Muscle of leg (tissue), 11 donors: ENCODE data around the gene RAB11FIP3. TPM values are rescaled to one million over a fixed set of nuclear protein-coding genes. Genes with fewer than 3 reads are reported as not detected.
A peak's percentile ranks its signal among the peaks of the same experiment; 100 is the strongest.

Experiments
- DNase-seq: peaks from one replicate; pipeline ENCODE4 v3.0.0; 2013
- H3K27ac ChIP-seq: one replicate; pipeline ENCODE4 v1.5.1; 2013; ENCODE audit warnings: mild to moderate bottlenecking, low read length, control low read depth
- H3K27me3 ChIP-seq: one replicate; pipeline ENCODE4 v1.6.1; 2013; ENCODE audit warnings: low read length; ENCODE audit not compliant: control insufficient read depth, insufficient read depth
- H3K36me3 ChIP-seq: one replicate; pipeline ENCODE4 v1.6.1; 2013; ENCODE audit warnings: low read length; ENCODE audit not compliant: control insufficient read depth, insufficient read depth
- H3K4me1 ChIP-seq: one replicate; pipeline ENCODE4 v1.6.1; 2013; ENCODE audit warnings: low read length; ENCODE audit not compliant: control insufficient read depth, insufficient read depth
- H3K4me3 ChIP-seq: one replicate; pipeline ENCODE4 v1.5.1; 2013; ENCODE audit warnings: low read length, control low read depth
- H3K9me3 ChIP-seq: replicated peaks from 2 replicates; pipeline ENCODE4 v1.6.1; 2013; ENCODE audit warnings: low read depth, low read length; ENCODE audit not compliant: control insufficient read depth
- WGBS: methylation state at CpG from one replicate; pipeline ENCODE4 v1.1.5; 2013; ENCODE audit warnings: missing lambda C conversion rate; ENCODE audit not compliant: insufficient coverage; 5-methylcytosine and 5-hydroxymethylcytosine counted together
- polyA plus RNA-seq, 8 donors: library from polyadenylated mRNA; unstranded; fragments of 120-200 nt; gene quantifications; one replicate each; pipeline versions ENCODE4 v1.2.1 to v1.2.3, GENCODE V29; 2013; ENCODE audit warnings: inconsistent platforms in 1 of 8, low replicate concordance in 1 of 8; ENCODE audit not compliant: insufficient read length in 8 of 8, insufficient read depth in 1 of 8
- total RNA-seq: library from RNA; stranded (reverse); fragments of 120-200 nt; gene quantifications from one replicate; pipeline ENCODE4 v1.2.4, GENCODE V29; 2013

RAB11FIP3 gene
- total and polyA plus RNA-seq, 9 donors: 13.9 to 35.8 (median 28.0) TPM

DNA sequence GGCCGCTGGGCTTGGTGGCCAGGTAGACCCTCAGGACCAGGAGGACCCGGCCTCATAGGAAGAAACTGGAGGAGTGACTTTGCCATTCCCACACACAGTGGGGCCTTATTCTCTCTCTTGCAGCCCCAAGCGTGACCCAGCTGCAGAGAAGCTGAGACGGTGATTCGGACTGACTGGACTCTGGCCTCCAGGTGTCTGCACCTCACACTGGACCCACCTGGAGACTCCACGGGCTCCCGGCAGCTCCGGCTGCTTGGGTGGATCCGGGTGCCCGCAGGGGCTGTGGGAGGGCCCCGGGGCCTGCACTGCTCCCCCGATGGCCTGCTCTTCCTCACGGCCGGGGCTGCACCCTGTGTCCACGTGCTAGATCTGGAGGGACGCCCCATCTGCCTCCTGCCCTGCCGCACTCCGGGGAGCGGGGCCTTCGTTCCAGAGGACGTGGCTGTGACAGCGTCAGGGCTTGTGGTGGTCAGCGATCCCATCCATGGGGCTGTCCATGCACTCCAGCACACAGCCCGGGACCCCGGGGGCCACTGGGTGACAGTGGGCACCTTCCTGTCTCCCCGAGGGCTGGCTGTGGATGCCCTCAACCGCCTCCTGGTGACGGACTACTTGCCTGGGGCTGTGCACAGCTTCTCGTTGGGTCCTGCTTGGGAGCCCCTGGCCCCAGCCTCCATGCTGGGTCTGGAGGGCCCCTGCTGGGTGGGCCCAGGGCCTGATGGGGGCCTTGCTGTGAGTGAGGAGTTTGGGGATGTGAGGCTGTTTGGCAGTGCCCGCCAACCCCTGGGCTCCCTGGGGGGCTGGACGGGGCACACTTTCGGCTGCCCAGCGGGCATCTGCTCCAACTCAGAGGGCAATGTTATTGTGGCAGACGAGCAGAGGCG is 142.2 kb downstream of the RAB11FIP3 start:
- Histone ChIP-seq H3K4me1 (peaks cover 54% of the 10 kb centered on the region), H3K27ac (peak overlapping the region; percentile 72)

DNA sequence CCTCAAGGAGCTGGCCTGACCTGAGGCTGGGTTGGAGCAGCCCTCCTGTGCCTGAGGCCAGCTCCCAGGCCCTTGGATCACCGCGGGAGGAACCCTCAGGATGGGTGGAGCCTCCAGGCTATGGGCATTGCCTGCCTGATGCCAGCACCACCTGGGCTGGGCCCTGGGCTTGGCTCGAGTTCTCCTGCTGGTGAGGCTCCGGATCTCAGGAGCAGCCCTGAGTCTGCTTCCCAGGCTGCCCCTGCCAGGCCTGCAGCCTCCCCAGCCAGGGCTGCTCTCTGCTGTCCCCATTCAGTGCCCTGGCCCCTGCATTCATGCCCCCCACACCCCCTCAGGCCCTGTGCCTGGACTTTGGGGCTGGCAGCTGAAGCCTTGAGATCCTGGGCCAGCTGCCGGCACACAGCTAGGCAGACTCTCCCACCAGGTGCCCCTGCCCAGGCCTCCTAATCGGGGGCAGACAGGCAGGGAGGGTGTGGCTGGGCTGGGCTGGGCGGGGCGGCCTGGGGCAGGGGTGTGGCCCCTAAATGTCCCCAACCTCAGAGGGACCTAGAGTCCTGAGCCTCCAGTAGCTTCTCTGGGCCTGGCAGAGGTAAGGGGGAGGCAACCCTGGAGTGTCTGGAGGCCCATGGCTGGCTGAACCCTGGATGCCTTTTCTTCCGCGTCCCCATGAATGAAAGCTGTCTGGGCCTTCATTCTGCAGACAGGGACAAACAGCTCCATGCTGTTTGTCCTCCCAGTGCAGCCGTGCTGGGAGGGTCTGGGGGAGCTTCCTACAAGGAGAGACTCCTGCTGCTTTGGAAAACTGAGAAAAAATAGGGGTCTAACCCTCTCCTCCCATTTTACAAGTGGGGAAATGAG is 143.2 kb downstream of the RAB11FIP3 start:
- Histone ChIP-seq H3K4me3 (peak overlapping the region; percentile 58), H3K4me1 (peaks cover 54% of the 10 kb centered on the region), H3K27ac (peak overlapping the region; percentile 82), H3K36me3 (peaks cover 2% of the 10 kb centered on the region), H3K27me3 (peaks cover 1% of the 10 kb centered on the region), H3K9me3 (no peaks in the 10 kb centered on the region)
- 67% methylated on average over 7 of the region's 11 CpGs for WGBS
- DNase-seq: no peak

More for the DNA sequence above, 142.2 kb downstream of the RAB11FIP3 start:
- peaks cover 10% of the 10 kb centered on the region for H3K27me3 ChIP-seq
- WGBS: 88% methylated on average over 33 of the region's 35 CpGs
- no peak for DNase-seq
- H3K9me3 ChIP-seq: no peaks in the 10 kb centered on the region
- H3K36me3 ChIP-seq: no peaks in the 10 kb centered on the region
- peak overlapping the region; percentile 32 for H3K4me3 ChIP-seq

- H3K4me1 ChIP-seq: peaks cover 54% of the 10 kb centered on the region
- DNase-seq: peak; percentile 77
- under 1% methylated on average over 81 of the region's 87 CpGs for WGBS
Measured at GRCh38 chr16:569445-570254, 144.2 kb downstream of the RAB11FIP3 start, which contains the start of gene PIGQ. PIGQ (plus strand) TSS chr16:569968; CDS start chr16:574075, 4,107 bp downstream.

More at GRCh38 chr16:569445-570254, 144.2 kb downstream of the RAB11FIP3 start, which contains the start of gene PIGQ:
- H3K27me3 ChIP-seq: no peaks in the 10 kb centered on the region
- H3K4me3 ChIP-seq: peak within 1 kb of the TSS; percentile 58
- H3K9me3 ChIP-seq: no peaks in the 10 kb centered on the region
- peak within 1 kb of the TSS; percentile 82 for H3K27ac ChIP-seq
- H3K36me3 ChIP-seq: peaks cover 10% of the 10 kb centered on the region

Other genes with a start within 250 kb of the RAB11FIP3 start
- 387 TPM for gene HBA1, start 249.0 kb upstream of the RAB11FIP3 start, total RNA-seq
- 1,000 to 10,000 TPM; 1,237 to 7,147 (median 3,734) TPM for gene HBA1, start 249.0 kb upstream of the RAB11FIP3 start, polyA plus RNA-seq
- 2.5 TPM for gene HBQ1, start 245.2 kb upstream of the RAB11FIP3 start, total RNA-seq
- gene HBQ1, start 245.2 kb upstream of the RAB11FIP3 start, polyA plus RNA-seq: 1 to 10 TPM in 6 of 8 donors, under 1 TPM in 2; 0.85 to 3.2 (median 1.9) TPM
- 67.3 TPM for gene LUC7L, start 196.2 kb upstream of the RAB11FIP3 start, total RNA-seq
- 10 to 100 TPM; 59.1 to 89.4 (median 69.7) TPM for gene LUC7L, start 196.2 kb upstream of the RAB11FIP3 start, polyA plus RNA-seq
- gene FAM234A, start 190.8 kb upstream of the RAB11FIP3 start, total RNA-seq: 26.9 TPM
- 10 to 100 TPM; 38.1 to 49.5 (median 44.6) TPM for gene FAM234A, start 190.8 kb upstream of the RAB11FIP3 start, polyA plus RNA-seq
- 1.2 TPM for gene RGS11, start 149.7 kb upstream of the RAB11FIP3 start, total RNA-seq
- 1 to 10 TPM in 6 of 8 donors, under 1 TPM in 2; 0.92 to 3.1 (median 1.6) TPM for gene RGS11, start 149.7 kb upstream of the RAB11FIP3 start, polyA plus RNA-seq
- 1.0 TPM for gene ARHGDIG, start 145.1 kb upstream of the RAB11FIP3 start, total RNA-seq
- gene ARHGDIG, start 145.1 kb upstream of the RAB11FIP3 start, polyA plus RNA-seq: 1 to 10 TPM in 2 of 8 donors, under 1 TPM in 6; 0.30 to 2.4 (median 0.63) TPM
- 0.84 TPM for gene PDIA2, start 142.5 kb upstream of the RAB11FIP3 start, total RNA-seq
- 1 to 10 TPM in 1 of 8 donors, under 1 TPM in 7; 0.46 to 1.8 (median 0.60) TPM for gene PDIA2, start 142.5 kb upstream of the RAB11FIP3 start, polyA plus RNA-seq
- gene AXIN1, start 72.9 kb upstream of the RAB11FIP3 start, total RNA-seq: 14.5 TPM
- 10 to 100 TPM; 11.5 to 19.2 (median 14.2) TPM for gene AXIN1, start 72.9 kb upstream of the RAB11FIP3 start, polyA plus RNA-seq
- gene MRPL28, start 55.1 kb upstream of the RAB11FIP3 start, total RNA-seq: 46.1 TPM
- 10 to 100 TPM; 48.4 to 52.6 (median 50.0) TPM for gene MRPL28, start 55.1 kb upstream of the RAB11FIP3 start, polyA plus RNA-seq
- gene PGAP6, start 43.7 kb upstream of the RAB11FIP3 start, total RNA-seq: 16.3 TPM
- gene PGAP6, start 43.7 kb upstream of the RAB11FIP3 start, polyA plus RNA-seq: 10 to 100 TPM; 23.3 to 38.2 (median 29.3) TPM
- gene NME4, start 28.4 kb upstream of the RAB11FIP3 start, total RNA-seq: 53.5 TPM
- gene NME4, start 28.4 kb upstream of the RAB11FIP3 start, polyA plus RNA-seq: 100 to 1,000 TPM in 3 of 8 donors, 10 to 100 TPM in 5; 70.9 to 115 (median 97.2) TPM
- gene DECR2, start 23.8 kb upstream of the RAB11FIP3 start, total RNA-seq: 8.4 TPM
- 10 to 100 TPM in 7 of 8 donors, 1 to 10 TPM in 1; 8.8 to 20.6 (median 13.4) TPM for gene DECR2, start 23.8 kb upstream of the RAB11FIP3 start, polyA plus RNA-seq
- 17.2 TPM for gene CAPN15, start 102.1 kb downstream of the RAB11FIP3 start, total RNA-seq
- gene CAPN15, start 102.1 kb downstream of the RAB11FIP3 start, polyA plus RNA-seq: 10 to 100 TPM; 20.0 to 36.7 (median 30.5) TPM
- gene PRR35, start 134.7 kb downstream of the RAB11FIP3 start, total RNA-seq: 0.13 TPM
- under 1 TPM in 7 of 8 donors, not detected in 1; 0.07 to 0.30 (median 0.13) TPM for gene PRR35, start 134.7 kb downstream of the RAB11FIP3 start, polyA plus RNA-seq
- 1.5 TPM for gene NHLRC4, start 141.4 kb downstream of the RAB11FIP3 start, total RNA-seq
- gene NHLRC4, start 141.4 kb downstream of the RAB11FIP3 start, polyA plus RNA-seq: 1 to 10 TPM; 1.3 to 1.8 (median 1.5) TPM
- 12.2 TPM for gene PIGQ, start 144.3 kb downstream of the RAB11FIP3 start, total RNA-seq
- 10 to 100 TPM; 14.1 to 23.2 (median 19.2) TPM for gene PIGQ, start 144.3 kb downstream of the RAB11FIP3 start, polyA plus RNA-seq
- 9.4 TPM for gene RAB40C, start 164.4 kb downstream of the RAB11FIP3 start, total RNA-seq
- gene RAB40C, start 164.4 kb downstream of the RAB11FIP3 start, polyA plus RNA-seq: 10 to 100 TPM; 10.3 to 15.4 (median 13.2) TPM
- gene WFIKKN1, start 205.3 kb downstream of the RAB11FIP3 start, total RNA-seq: 0.22 TPM
- gene WFIKKN1, start 205.3 kb downstream of the RAB11FIP3 start, polyA plus RNA-seq: under 1 TPM; 0.12 to 0.82 (median 0.39) TPM
- gene METTL26, start 210.7 kb downstream of the RAB11FIP3 start, total RNA-seq: 47.9 TPM
- gene METTL26, start 210.7 kb downstream of the RAB11FIP3 start, polyA plus RNA-seq: 10 to 100 TPM; 39.3 to 59.1 (median 42.5) TPM
- gene MCRIP2, start 216.2 kb downstream of the RAB11FIP3 start, total RNA-seq: 18.6 TPM
- gene MCRIP2, start 216.2 kb downstream of the RAB11FIP3 start, polyA plus RNA-seq: 10 to 100 TPM in 4 of 8 donors, 1 to 10 TPM in 4; 7.7 to 16.8 (median 10.8) TPM
- gene WDR90, start 223.7 kb downstream of the RAB11FIP3 start, total RNA-seq: 12.3 TPM
- gene WDR90, start 223.7 kb downstream of the RAB11FIP3 start, polyA plus RNA-seq: 10 to 100 TPM; 10.6 to 30.5 (median 20.3) TPM
- gene RHOT2, start 242.5 kb downstream of the RAB11FIP3 start, total RNA-seq: 31.6 TPM
- 10 to 100 TPM; 45.1 to 88.7 (median 66.5) TPM for gene RHOT2, start 242.5 kb downstream of the RAB11FIP3 start, polyA plus RNA-seq